K562 (cell line): Measurements from ENCODE around the gene KNOP1. TPM values are rescaled to one million over a fixed set of nuclear protein-coding genes. Genes with fewer than 3 reads are reported as not detected.

Experiments used
- ATAC-seq: fragments of 200-7000 bp; cut with Tn5 transposase; 3 replicates; pipeline ENCODE4 v1.9.1; 2020; ENCODE audit warnings: moderate library complexity
- BruUV-seq: library from RNA; stranded (reverse); fragments of 400-500 nt; replicated peaks from 2 replicates; lab custom pipeline; 2021; lab: Mats Ljungman, UMichigan
- CTCF ChIA-PET: fragments of 300-600 bp; formaldehyde crosslinking; extraction: SDS; loops from one replicate; lab custom pipeline; 2021; ENCODE audit warnings: low intra/inter-chr PET ratio; lab: Yijun Ruan, JAX
- POLR2A ChIA-PET: fragments of 300-600, 350-650 bp; sonication (Branson Sonifier 250); formaldehyde crosslinking; extraction: SDS; loops from one replicate; lab custom pipeline; 2021; ENCODE audit warnings: antibody characterized with exemption, inconsistent platforms; lab: Yijun Ruan, JAX
- DNase-seq, 4 experiments: peaks; one replicate each; pipeline versions ENCODE4 v3.0.0 to v3.0.0-alpha.2; 2011 to 2018; ENCODE audit warnings: low spot score in 3 of 4, mixed read lengths in 3 of 4; ENCODE audit errors: extremely low read depth in 1 of 4
- FAIRE-seq: peaks from 2 replicates; lab custom pipeline; 2011; peaks lifted over from hg19 to GRCh38; lab: Jason Lieb, UNC
- H2AFZ ChIP-seq: 2 replicates; pipeline ENCODE4 v1.6.0; 2011; ENCODE audit warnings: low read depth, low read length, control low read depth, inconsistent platforms
- H3K27ac ChIP-seq: fragments of 200-600 bp; 3 replicates; pipeline ENCODE4 v1.8.0; 2011; ENCODE audit warnings: low read depth, mild to moderate bottlenecking, control low read depth, inconsistent platforms, low read length, moderate library complexity, mixed read lengths; ENCODE audit errors: extremely low read depth
- H3K27me3 ChIP-seq, 2 experiments: fragments of 300-600 bp in 1 of 2; 2 replicates in 1 of 2; 3 replicates in 1 of 2; pipeline versions ENCODE4 v1.6.0 to v1.8.0; 2011; ENCODE audit warnings: inconsistent platforms in 2 of 2, low read length in 2 of 2, mild to moderate bottlenecking in 1 of 2, mixed read lengths in 1 of 2, moderate library complexity in 1 of 2; ENCODE audit not compliant: control insufficient read depth in 2 of 2, insufficient read depth in 2 of 2
- H3K36me3 ChIP-seq: fragments of 300-600 bp; 3 replicates; pipeline ENCODE4 v1.8.0; 2011; ENCODE audit warnings: mild to moderate bottlenecking, low read length, inconsistent platforms; ENCODE audit not compliant: control insufficient read depth, insufficient read depth
- H3K4me1 ChIP-seq, 2 experiments: fragments of 200-600 bp in 1 of 2; replicated peaks in 1 of 2; 2 replicates in 1 of 2; 3 replicates in 1 of 2; pipeline versions ENCODE4 v1.5.1 to v1.8.0; 2011; ENCODE audit warnings: inconsistent platforms in 2 of 2, low read length in 2 of 2, mild to moderate bottlenecking in 1 of 2, mixed read lengths in 1 of 2, moderate library complexity in 1 of 2; ENCODE audit not compliant: control insufficient read depth in 2 of 2, insufficient read depth in 2 of 2
- H3K4me2 ChIP-seq: 2 replicates; pipeline ENCODE4 v1.6.1; 2011; ENCODE audit warnings: low read length, control low read depth, inconsistent platforms, mixed read lengths; ENCODE audit not compliant: insufficient read depth
- H3K4me3 ChIP-seq: fragments of 200-600 bp; sonication (generic), shearing (Covaris generic); 2 replicates; pipeline ENCODE4 v1.5.1; 2016; ENCODE audit warnings: control low read depth, inconsistent platforms
- H3K79me2 ChIP-seq: fragments of 200-600 bp; 3 replicates; pipeline ENCODE4 v1.8.0; 2011; ENCODE audit warnings: low read length, inconsistent platforms; ENCODE audit not compliant: control insufficient read depth, insufficient read depth
- H3K9ac ChIP-seq, 2 experiments: 2 replicates each; pipeline versions ENCODE4 v1.6.0 to v1.6.1; 2011; ENCODE audit warnings: low read depth in 2 of 2, low read length in 2 of 2, control low read depth in 1 of 2, inconsistent platforms in 1 of 2, mild to moderate bottlenecking in 1 of 2, mixed read lengths in 1 of 2; ENCODE audit not compliant: insufficient read depth in 1 of 2
- H3K9me1 ChIP-seq: one replicate; pipeline ENCODE4 v1.6.0; 2011; ENCODE audit warnings: inconsistent platforms, mild to moderate bottlenecking, low read length, moderate library complexity; ENCODE audit not compliant: control insufficient read depth, insufficient read depth
- H3K9me3 ChIP-seq: replicated peaks from 2 replicates; pipeline ENCODE4 v1.5.1; 2011; ENCODE audit warnings: low read depth, low read length, inconsistent platforms; ENCODE audit not compliant: control insufficient read depth, insufficient read depth
- H4K20me1 ChIP-seq: replicated peaks from 2 replicates; pipeline ENCODE4 v1.6.1; 2011; ENCODE audit warnings: low read length, inconsistent platforms, mixed read lengths; ENCODE audit not compliant: control insufficient read depth, insufficient read depth
- EHMT2 ChIP-seq: fragments of 450-650 bp; IDR thresholded peaks from 2 replicates; pipeline ENCODE4 v1.6.1; 2018; ENCODE audit warnings: antibody characterized with exemption
- KLF1 ChIP-seq: fragments of 450-650 bp; IDR thresholded peaks from 2 replicates; pipeline ENCODE4 v1.6.1; 2016; ENCODE audit warnings: missing genetic modification characterization, missing compliant biosample characterization
- RBM25 ChIP-seq: fragments of 200-400 bp; formaldehyde crosslinking; IDR thresholded peaks from 2 replicates; pipeline ENCODE4 v1.6.1; 2018; ENCODE audit warnings: low read length, low read depth, moderate library complexity; ENCODE audit not compliant: severe bottlenecking
- SMAD1 ChIP-seq: fragments of 150-350 bp; IDR thresholded peaks from 2 replicates; pipeline ENCODE4 v1.6.1; 2014; ENCODE audit warnings: low read length, low read depth; ENCODE audit not compliant: partially characterized antibody
- SMARCA4 ChIP-seq: fragments of 450-650 bp; IDR thresholded peaks from 2 replicates; pipeline ENCODE4 v1.6.1; 2016
- ZNF583 ChIP-seq: fragments of 250-450 bp; sonication (Bioruptor Pico); IDR thresholded peaks from 2 replicates; pipeline ENCODE4 v1.4.0; 2020
- WGBS: fragments of 100-300 bp; shearing (Covaris generic); methylation state at CpG from one replicate; pipeline ENCODE4 v1.1.6; 2016; ENCODE audit warnings: low coverage, mixed read lengths; ENCODE audit not compliant: insufficient coverage; ENCODE audit errors: missing lambda C conversion rate; 5-methylcytosine and 5-hydroxymethylcytosine counted together
- in situ Hi-C: fragments of 300-500 bp; cut with MboI; formaldehyde crosslinking; loops from 4 replicates; pipeline ENCODE4 v1.15.0; 2018; ENCODE audit warnings: inconsistent platforms, mixed read lengths
- intact Hi-C: fragments of 100-400 bp; cut with micrococcal nuclease; formaldehyde crosslinking; loops from 2 replicates; pipeline ENCODE4 v1.14.2; 2022
- polyA plus RNA-seq, 8 experiments: library from polyadenylated mRNA; depleted of rRNA in 4 of 8; stranded (reverse) in 5 of 8; unstranded in 3 of 8; fragments of >200 nt; fragmentation: Nextera tagmentation in 2 of 8; fragmentation: Illumina TruSeq in 1 of 8; extraction: Ambion mirVana in 2 of 8; extraction: Trizol in 1 of 8; gene quantifications; 2 replicates each; pipeline versions ENCODE4 v1.2.1 to v1.2.3, GENCODE V29; 2011 to 2014; ENCODE audit warnings: inconsistent platforms in 1 of 8, missing spikeins in 1 of 8
- total RNA-seq, 7 experiments: library from RNA; depleted of rRNA in 6 of 7; stranded (reverse); fragments of >200 nt in 6 of 7; fragmentation: Illumina TruSeq in 2 of 7; extraction: Trizol in 2 of 7; gene quantifications; 2 replicates each; pipeline versions ENCODE4 v1.2.1 to v1.2.3, GENCODE V29; 2011 to 2021; ENCODE audit warnings: low replicate concordance in 1 of 7
- TF ChIP-seq, protein P1 (sequence below): fragments of 250-450 bp; sonication (Bioruptor Pico); IDR thresholded peaks from 2 replicates; pipeline ENCODE4 v1.8.0; 2022; ENCODE audit warnings: inconsistent platforms

KNOP1 gene
- total and polyA plus RNA-seq, 9 of the 15 experiments (the other 6 are each of a cell fraction or from before 2014, with no cell fraction given), result 22.4 to 57.6 (median 39.3) TPM

- FAIRE-seq, result no peak
- H3K9ac ChIP-seq, result no peak overlapping the region
- CTCF ChIA-PET, result no interaction called here
- no peaks in the 10 kb centered on the region for H3K27me3 ChIP-seq
- H3K4me2 ChIP-seq, result no peak overlapping the region
- no peaks in the 10 kb centered on the region for H3K9me1 ChIP-seq
- H2AFZ ChIP-seq, result no peak overlapping the region
- intact Hi-C loops (no loop called here), in situ Hi-C loops (no loop called here)
- 76% methylated on average over 8 of the region's 8 CpGs for WGBS
- H3K36me3 ChIP-seq, result peaks cover 46% of the 10 kb centered on the region
- POLR2A ChIA-PET, result interaction anchor here (1.7 kb wide), 1 partner anchor 12 kb away, joined by 4 read pairs; no protein-coding TSS in a partner anchor
- H3K4me3 ChIP-seq, result no peak overlapping the region
- peaks cover 11% of the 10 kb centered on the region; the same call in 1 of the 2 replicates for H4K20me1 ChIP-seq
- no peak for TF ChIP-seq SMAD1
- TF ChIP-seq RBM25, result peak; percentile 50
- no peak for TF ChIP-seq SMARCA4
- TF ChIP-seq, protein P1, sequence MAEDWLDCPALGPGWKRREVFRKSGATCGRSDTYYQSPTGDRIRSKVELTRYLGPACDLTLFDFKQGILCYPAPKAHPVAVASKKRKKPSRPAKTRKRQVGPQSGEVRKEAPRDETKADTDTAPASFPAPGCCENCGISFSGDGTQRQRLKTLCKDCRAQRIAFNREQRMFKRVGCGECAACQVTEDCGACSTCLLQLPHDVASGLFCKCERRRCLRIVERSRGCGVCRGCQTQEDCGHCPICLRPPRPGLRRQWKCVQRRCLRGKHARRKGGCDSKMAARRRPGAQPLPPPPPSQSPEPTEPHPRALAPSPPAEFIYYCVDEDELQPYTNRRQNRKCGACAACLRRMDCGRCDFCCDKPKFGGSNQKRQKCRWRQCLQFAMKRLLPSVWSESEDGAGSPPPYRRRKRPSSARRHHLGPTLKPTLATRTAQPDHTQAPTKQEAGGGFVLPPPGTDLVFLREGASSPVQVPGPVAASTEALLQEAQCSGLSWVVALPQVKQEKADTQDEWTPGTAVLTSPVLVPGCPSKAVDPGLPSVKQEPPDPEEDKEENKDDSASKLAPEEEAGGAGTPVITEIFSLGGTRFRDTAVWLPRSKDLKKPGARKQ (CRISPR knock-in tag), result no peak
- no peak for TF ChIP-seq KLF1
- TF ChIP-seq ZNF583 (CRISPR knock-in tag), result no peak
- TF ChIP-seq EHMT2, result no peak
- no peak for ATAC-seq
- peaks cover 6 to 9% of the 10 kb centered on the region in 2 experiments; a peak in 4 of 5 replicates for H3K4me1 ChIP-seq
- no peaks in the 10 kb centered on the region; the same call in 2 of the 3 replicates for H3K79me2 ChIP-seq
- DNase-seq, result no peak
- BruUV-seq, result no TSS peak
- H3K27ac ChIP-seq, result no peak overlapping the region
- no peaks in the 10 kb centered on the region for H3K9me3 ChIP-seq
Observed at GRCh38 chr16:19697756-19698318, 20.2 kb downstream of the KNOP1 start.
